Breast epithelium (tissue), 3 donors: ENCODE measurements around the gene MEF2D.

Source experiments
- POLR2A ChIP-seq: fragments of 450-650 bp; IDR thresholded peaks from one replicate; pipeline ENCODE4 v1.6.1; 2016; ENCODE audit warnings: antibody characterized with exemption, mild to moderate bottlenecking, moderate library complexity
- POLR2AphosphoS5 ChIP-seq, 3 donors: sonication (generic); formaldehyde crosslinking; IDR thresholded peaks; one replicate each; pipeline ENCODE4 v1.6.1; 2017; ENCODE audit warnings: antibody characterized with exemption in 3 of 3
- TF ChIP-seq, protein P1 (sequence below), 3 donors: fragments of 450-650 bp; IDR thresholded peaks; one replicate each; pipeline ENCODE4 v1.5.1; 2016 to 2017; ENCODE audit warnings: antibody characterized with exemption in 3 of 3, mild to moderate bottlenecking in 3 of 3, moderate library complexity in 3 of 3

DNA sequence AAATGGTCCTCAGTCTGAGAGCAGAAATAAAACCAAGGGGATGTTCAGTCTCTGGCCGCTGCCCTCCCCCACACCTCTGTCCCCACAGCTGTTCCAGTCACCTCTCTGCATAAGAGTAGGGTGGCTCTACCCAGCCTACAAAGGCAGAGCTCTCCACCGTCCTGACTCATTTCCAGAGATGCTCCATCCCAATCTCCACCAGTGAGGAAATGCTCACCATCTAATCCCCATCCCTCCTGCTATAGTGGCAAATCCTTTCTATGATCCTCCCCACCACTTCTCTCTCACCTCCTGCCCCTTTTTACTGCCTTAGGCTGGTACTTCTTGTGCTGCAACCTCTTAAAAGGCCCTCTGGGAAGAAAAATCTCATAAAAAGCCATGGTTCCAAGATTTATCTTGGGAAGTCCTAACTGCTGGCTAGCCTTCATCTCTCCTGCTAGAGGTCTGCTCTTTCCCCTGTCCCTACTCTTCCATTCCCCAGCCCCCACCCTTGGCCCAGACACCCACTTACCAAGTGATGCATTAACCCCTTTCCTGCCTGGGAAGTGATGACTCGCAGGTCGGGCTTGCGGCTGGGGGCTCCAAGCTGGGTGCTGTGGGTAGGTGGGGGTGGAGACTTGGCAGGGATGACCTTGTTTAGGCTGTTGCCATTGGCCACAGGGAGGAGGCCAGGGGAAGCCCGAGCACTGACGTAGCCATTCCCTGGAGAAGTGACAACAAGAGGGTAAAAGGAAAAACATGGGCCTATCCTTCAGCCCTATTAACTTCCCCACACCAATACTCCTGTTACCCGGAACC, 23.9 kb downstream of the MEF2D start:
- TF ChIP-seq, protein P1, sequence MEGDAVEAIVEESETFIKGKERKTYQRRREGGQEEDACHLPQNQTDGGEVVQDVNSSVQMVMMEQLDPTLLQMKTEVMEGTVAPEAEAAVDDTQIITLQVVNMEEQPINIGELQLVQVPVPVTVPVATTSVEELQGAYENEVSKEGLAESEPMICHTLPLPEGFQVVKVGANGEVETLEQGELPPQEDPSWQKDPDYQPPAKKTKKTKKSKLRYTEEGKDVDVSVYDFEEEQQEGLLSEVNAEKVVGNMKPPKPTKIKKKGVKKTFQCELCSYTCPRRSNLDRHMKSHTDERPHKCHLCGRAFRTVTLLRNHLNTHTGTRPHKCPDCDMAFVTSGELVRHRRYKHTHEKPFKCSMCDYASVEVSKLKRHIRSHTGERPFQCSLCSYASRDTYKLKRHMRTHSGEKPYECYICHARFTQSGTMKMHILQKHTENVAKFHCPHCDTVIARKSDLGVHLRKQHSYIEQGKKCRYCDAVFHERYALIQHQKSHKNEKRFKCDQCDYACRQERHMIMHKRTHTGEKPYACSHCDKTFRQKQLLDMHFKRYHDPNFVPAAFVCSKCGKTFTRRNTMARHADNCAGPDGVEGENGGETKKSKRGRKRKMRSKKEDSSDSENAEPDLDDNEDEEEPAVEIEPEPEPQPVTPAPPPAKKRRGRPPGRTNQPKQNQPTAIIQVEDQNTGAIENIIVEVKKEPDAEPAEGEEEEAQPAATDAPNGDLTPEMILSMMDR (IDR thresholded peaks at IDR 0.05): no peak
- TF ChIP-seq POLR2A (no peak), POLR2AphosphoS5 (IDR thresholded peaks at IDR 0.05) (no peak)
